HG03521 (cell line): ENCODE data around the gene HRNR.

Experiments
- ATAC-seq: cut with Tn5 transposase; IDR thresholded peaks from one replicate; pipeline ENCODE4 v1.9.1; 2021; ENCODE audit warnings: mild to moderate bottlenecking, moderate library complexity; ENCODE audit not compliant: unreplicated experiment

HRNR gene

GRCh38 chr1:152189657-152190442 is 34.1 kb downstream of the HRNR start:
- ATAC-seq: no peak

GRCh38 chr1:152188673-152189591 is 35.1 kb downstream of the HRNR start:
- no peak for ATAC-seq

GRCh38 chr1:152186556-152187285 is 37.3 kb downstream of the HRNR start:
- no peak for ATAC-seq

- ATAC-seq: no peak
Observed at GRCh38 chr1:152185544-152186391, 38.2 kb downstream of the HRNR start.

- ATAC-seq: no peak
Observed at GRCh38 chr1:152182944-152183361, 41.0 kb downstream of the HRNR start.

GRCh38 chr1:152182431-152182830 is 41.6 kb downstream of the HRNR start:
- ATAC-seq: no peak

- no peak for ATAC-seq
Observed at GRCh38 chr1:152179566-152179965, 44.4 kb downstream of the HRNR start.

GRCh38 chr1:152170287-152170905 is 53.6 kb downstream of the HRNR start:
- ATAC-seq: no peak

- no peak for ATAC-seq
Observed at GRCh38 chr1:152169366-152170025, 54.5 kb downstream of the HRNR start.

GRCh38 chr1:152168535-152168868 is 55.5 kb downstream of the HRNR start:
- ATAC-seq: no peak

GRCh38 chr1:152167835-152168534 is 56.0 kb downstream of the HRNR start:
- no peak for ATAC-seq

- ATAC-seq: no peak
Observed at GRCh38 chr1:152166966-152167365, 57.0 kb downstream of the HRNR start.

GRCh38 chr1:152165286-152166077 is 58.5 kb downstream of the HRNR start:
- ATAC-seq: no peak

GRCh38 chr1:152164517-152165136 is 59.4 kb downstream of the HRNR start:
- ATAC-seq: no peak

- ATAC-seq: no peak
Observed at GRCh38 chr1:152162792-152163463, 61.1 kb downstream of the HRNR start.
